HCT116 (cell line): Measurements from ENCODE around the gene HYAL2. TPM values are rescaled to one million over a fixed set of nuclear protein-coding genes. Genes with fewer than 3 reads are reported as not detected.

Experiments
- ATAC-seq: fragments of 200-7000 bp; cut with Tn5 transposase; 2 replicates; pipeline ENCODE4 v1.9.1; 2020; ENCODE audit warnings: mild to moderate bottlenecking, moderate library complexity
- BruUV-seq: library from RNA; stranded (reverse); fragments of 400-500 nt; replicated peaks from 2 replicates; lab custom pipeline; 2021; lab: Mats Ljungman, UMichigan
- CTCF ChIA-PET: fragments of 300-600 bp; sonication (Branson Sonifier 250); formaldehyde crosslinking; loops from one replicate; lab custom pipeline; 2021; ENCODE audit warnings: antibody characterized with exemption; lab: Charles Lee
- POLR2A ChIA-PET: fragments of 300-600, 350-600 bp; sonication (Branson Sonifier 250); formaldehyde crosslinking; loops from one replicate; lab custom pipeline; 2021; ENCODE audit warnings: antibody characterized with exemption; lab: Charles Lee
- RAD21 ChIA-PET, 2 experiments: fragments of 300-600 bp; sonication (Branson Sonifier 250); formaldehyde crosslinking; loops; one replicate each; lab custom pipeline; 2023; ENCODE audit warnings: low total read pairs in 2 of 2; ENCODE audit not compliant: uncharacterized antibody in 2 of 2, unreplicated experiment in 2 of 2, low non-redundant PET in 1 of 2; lab: Charles Lee
- DNase-seq: peaks from one replicate; pipeline ENCODE4 v3.0.0-alpha.2; 2010; ENCODE audit warnings: low read depth, low spot score
- H2AFZ ChIP-seq: fragments of 200-600 bp; shearing (Covaris generic), sonication (generic); 2 replicates; pipeline ENCODE4 v1.6.1; 2017; ENCODE audit warnings: low read depth, mixed run types, mixed read lengths, antibody characterized with exemption, low read length; ENCODE audit not compliant: poor library complexity, severe bottlenecking
- H3K27ac ChIP-seq: 2 replicates; pipeline ENCODE4 v1.5.1; 2012; ENCODE audit warnings: low read depth, low read length
- H3K27me3 ChIP-seq: fragments of 200-600 bp; sonication (generic); 2 replicates; pipeline ENCODE4 v1.6.1; 2016; ENCODE audit warnings: mixed run types, low read length, mixed read lengths; ENCODE audit not compliant: insufficient read depth
- H3K36me3 ChIP-seq, 2 experiments: fragments of 200-500 bp in 1 of 2; fragments of 200-600 bp in 1 of 2; sonication (Bioruptor generic) in 1 of 2; sonication (generic) in 1 of 2; 2 replicates each; pipeline versions ENCODE4 v1.5.1 to v1.6.1; 2014 to 2016; ENCODE audit warnings: low read length in 2 of 2, inconsistent platforms in 1 of 2, mixed read lengths in 1 of 2, mixed run types in 1 of 2; ENCODE audit not compliant: insufficient read depth in 2 of 2, control insufficient read depth in 1 of 2
- H3K4me1 ChIP-seq, 2 experiments: fragments of 200-600 bp in 1 of 2; sonication (generic) in 1 of 2; 2 replicates each; pipeline versions ENCODE4 v1.5.1 to v1.6.1; 2012 to 2017; ENCODE audit warnings: low read length in 2 of 2, inconsistent platforms in 1 of 2, mild to moderate bottlenecking in 1 of 2, mixed read lengths in 1 of 2, mixed run types in 1 of 2, moderate library complexity in 1 of 2; ENCODE audit not compliant: insufficient read depth in 2 of 2, control insufficient read depth in 1 of 2
- H3K4me2 ChIP-seq: fragments of 200-600 bp; sonication (generic); 2 replicates; pipeline ENCODE4 v1.6.1; 2017; ENCODE audit warnings: mixed run types, low read length, mixed read lengths
- H3K4me3 ChIP-seq, 2 experiments: fragments of 200-600 bp in 1 of 2; sonication (generic) in 1 of 2; replicated peaks in 1 of 2; 2 replicates each; pipeline ENCODE4 v1.5.1; 2011 to 2016; ENCODE audit warnings: low read length in 2 of 2, control low read depth in 1 of 2, low read depth in 1 of 2, mild to moderate bottlenecking in 1 of 2, mixed read lengths in 1 of 2, mixed run types in 1 of 2
- H3K79me2 ChIP-seq: fragments of 200-600 bp; sonication (generic); 2 replicates; pipeline ENCODE4 v1.6.1; 2017; ENCODE audit warnings: mild to moderate bottlenecking, mixed run types, low read length, moderate library complexity, mixed read lengths; ENCODE audit not compliant: insufficient read depth
- H3K9ac ChIP-seq: fragments of 200-600 bp; sonication (generic); 2 replicates; pipeline ENCODE4 v1.6.1; 2016; ENCODE audit warnings: low read length, mixed read lengths
- H3K9me2 ChIP-seq: fragments of 200-600 bp; sonication (generic), shearing (Covaris generic); 2 replicates; pipeline ENCODE4 v1.6.1; 2017; ENCODE audit warnings: mixed run types, mild to moderate bottlenecking, moderate library complexity; ENCODE audit not compliant: insufficient read depth
- H3K9me3 ChIP-seq, 2 experiments: fragments of 200-500 bp in 1 of 2; fragments of 200-600 bp in 1 of 2; sonication (Bioruptor generic) in 1 of 2; sonication (generic) in 1 of 2; 2 replicates each; pipeline ENCODE4 v1.6.1; 2014 to 2017; ENCODE audit warnings: low read length in 2 of 2, mixed read lengths in 2 of 2, inconsistent platforms in 1 of 2, low read depth in 1 of 2, mild to moderate bottlenecking in 1 of 2, mixed run types in 1 of 2, moderate library complexity in 1 of 2; ENCODE audit not compliant: control insufficient read depth in 1 of 2, insufficient read depth in 1 of 2
- H4K20me1 ChIP-seq: fragments of 200-600 bp; sonication (generic), shearing (Covaris generic); 2 replicates; pipeline ENCODE4 v1.6.1; 2017; ENCODE audit warnings: mixed run types, mild to moderate bottlenecking, moderate library complexity; ENCODE audit not compliant: insufficient read depth
- ATF3 ChIP-seq: IDR thresholded peaks from 2 replicates; pipeline ENCODE4 v1.6.1; 2012
- CBX3 ChIP-seq: IDR thresholded peaks from 2 replicates; pipeline ENCODE4 v1.6.1; 2012; ENCODE audit warnings: low read depth
- CEBPB ChIP-seq: IDR thresholded peaks from 2 replicates; pipeline ENCODE4 v1.6.1; 2012; ENCODE audit warnings: low read depth
- CTCF ChIP-seq, 3 experiments: fragments of 200-600 bp in 1 of 3; sonication (generic) in 1 of 3; IDR thresholded peaks in 2 of 3; conservative IDR thresholded peaks in 1 of 3; 2 replicates each; pipeline ENCODE4 v1.5.1; 2012 to 2017; ENCODE audit warnings: low read depth in 2 of 3, low read length in 2 of 3, antibody characterized with exemption in 1 of 3, borderline replicate concordance in 1 of 3, control low read depth in 1 of 3, mild to moderate bottlenecking in 1 of 3, mixed read lengths in 1 of 3, mixed run types in 1 of 3, moderate library complexity in 1 of 3; ENCODE audit not compliant: insufficient read depth in 1 of 3
- EGR1 ChIP-seq: IDR thresholded peaks from 2 replicates; pipeline ENCODE4 v1.6.1; 2012; ENCODE audit warnings: low read depth
- EZH2 ChIP-seq: fragments of 200-600 bp; sonication (generic); IDR thresholded peaks from 2 replicates; pipeline ENCODE4 v1.6.1; 2017; ENCODE audit warnings: antibody characterized with exemption, mixed run types
- MAX ChIP-seq: IDR thresholded peaks from 2 replicates; pipeline ENCODE4 v1.6.1; 2012
- POLR2A ChIP-seq: IDR thresholded peaks from 2 replicates; pipeline ENCODE4 v1.7.0; 2011; ENCODE audit warnings: borderline replicate concordance; ENCODE audit not compliant: insufficient read depth, insufficient read length; ENCODE audit errors: extremely low read depth
- POLR2AphosphoS5 ChIP-seq: IDR thresholded peaks from 2 replicates; pipeline ENCODE4 v1.6.1; 2011; ENCODE audit warnings: mild to moderate bottlenecking, low read depth, low read length, moderate library complexity
- SP1 ChIP-seq: IDR thresholded peaks from 2 replicates; pipeline ENCODE4 v1.6.1; 2012; ENCODE audit warnings: low read depth
- ZFX ChIP-seq: fragments of 450-650 bp; IDR thresholded peaks from 2 replicates; pipeline ENCODE4 v1.6.1; 2017
- ZNF274 ChIP-seq: fragments of 200-500 bp; sonication (Bioruptor generic); IDR thresholded peaks from 2 replicates; pipeline ENCODE4 v1.6.1; 2014; ENCODE audit warnings: mild to moderate bottlenecking, low read depth, low read length, inconsistent platforms
- intact Hi-C: fragments of 100-400 bp; cut with micrococcal nuclease; formaldehyde crosslinking; loops from 2 replicates; pipeline ENCODE4 v1.10.0; 2022
- total RNA-seq: library from RNA; stranded (reverse); gene quantifications from one replicate; pipeline ENCODE4 v1.2.1, GENCODE V29; 2021; ENCODE audit not compliant: unreplicated experiment

The HYAL2 gene
- total RNA-seq, 1 experiment from 2014 or later = 42.2 TPM

DNA sequence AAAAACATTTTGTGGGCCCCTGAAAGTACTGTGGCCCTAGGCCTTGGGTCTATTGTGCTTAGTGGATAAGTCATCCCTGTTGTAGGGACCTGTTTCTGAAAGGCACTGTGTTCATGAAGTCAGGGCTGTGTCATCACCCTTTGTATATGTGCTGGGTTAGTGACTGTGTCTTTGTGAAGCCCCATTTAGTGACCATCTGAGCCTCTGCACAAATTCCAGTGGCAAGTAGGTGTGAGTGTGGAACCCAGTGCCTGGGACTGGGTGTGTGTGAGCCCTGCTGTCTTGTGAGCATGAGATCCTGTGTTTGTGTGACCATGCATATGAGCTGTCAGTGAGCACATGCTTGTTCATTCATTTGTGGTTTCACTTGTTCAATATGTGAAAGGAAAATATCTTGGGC, 17.9 kb downstream of the HYAL2 start:
- Histone ChIP-seq H3K36me3 (no peaks in the 10 kb centered on the region), H3K27ac (no peak overlapping the region), H3K27me3 (no peaks in the 10 kb centered on the region), H4K20me1 (no peaks in the 10 kb centered on the region), H2AFZ (no peak overlapping the region), H3K4me3 (no peak overlapping the region), H3K9me2 (no peaks in the 10 kb centered on the region), H3K9ac (0 out of 2 replicates have a peak overlapping the region, but pooled peaks have one; percentile 19), H3K4me1 (peaks cover 25 to 49% of the 10 kb centered on the region in 2 experiments), H3K4me2 (peak overlapping the region; percentile 17; the same call in 1 of the 2 replicates), H3K9me3 (no peaks in the 10 kb centered on the region), H3K79me2 (no peaks in the 10 kb centered on the region)
- BruUV-seq = no TSS peak
- ChIA-PET CTCF (no interaction called here), POLR2A (no interaction called here), RAD21 (no interaction called here)
- ATAC-seq (no peak), DNase-seq (no peak)
- TF ChIP-seq ATF3 (no peak), EGR1 (no peak), MAX (no peak), CEBPB (no peak), SP1 (no peak), ZNF274 (no peak), EZH2 (no peak)
- intact Hi-C loops = no loop called here

DNA sequence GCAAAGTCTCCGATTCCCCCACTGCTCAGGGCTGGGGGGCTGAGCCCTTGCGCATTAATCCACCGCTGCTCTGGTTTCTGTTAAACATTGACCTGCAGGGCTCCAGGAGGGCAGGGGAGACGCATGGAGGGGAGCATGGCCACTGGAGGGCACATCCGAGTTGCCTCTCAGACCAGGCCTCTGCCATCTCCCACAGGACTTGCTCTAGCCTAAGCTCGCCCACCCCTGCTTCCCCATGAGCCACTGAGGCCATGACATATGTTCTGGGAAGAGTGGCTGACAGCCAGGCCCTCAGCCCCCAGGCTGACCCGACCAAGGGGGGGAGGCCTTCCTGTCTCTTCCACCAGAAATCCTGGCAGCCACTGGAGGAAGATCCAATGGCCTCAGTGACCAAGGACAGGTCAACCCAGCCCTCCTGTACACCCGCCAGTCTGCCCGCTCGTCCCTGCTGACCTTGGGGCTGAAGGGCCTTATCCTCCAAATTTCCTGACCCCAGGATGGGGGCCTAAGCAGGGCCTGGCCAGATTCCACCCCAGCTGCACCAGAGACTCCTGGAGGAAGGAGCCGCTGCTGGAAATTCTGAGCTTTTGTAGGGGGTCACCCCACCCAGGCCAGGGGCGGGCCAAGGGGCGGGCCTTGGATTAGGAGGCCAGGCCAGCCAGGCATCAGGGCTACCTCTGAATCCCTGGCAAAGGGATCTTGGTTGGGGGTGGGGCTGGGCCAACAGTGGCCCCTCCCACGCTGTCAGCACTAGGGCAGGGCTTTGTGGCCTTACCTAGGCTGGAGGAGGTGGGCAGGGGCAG, 19.3 kb downstream of the HYAL2 start, which contains the start of gene HYAL1:
Gene HYAL1 (minus strand): TSS at position 562 of the 803 bp plus-strand sequence. CDS start 618 bp downstream, outside the sequence.
- Histone ChIP-seq H3K27ac (peak within 1 kb of the TSS; percentile 70), H3K4me3 (peak within 1 kb of the TSS; percentile 27 to 37), H3K9me2 (no peaks in the 10 kb centered on the region), H3K79me2 (peaks cover 3% of the 10 kb centered on the region; the same call in 1 of the 2 replicates), H2AFZ (no peak within 1 kb of the TSS), H3K36me3 (no peaks in the 10 kb centered on the region), H3K27me3 (no peaks in the 10 kb centered on the region), H3K4me2 (peak within 1 kb of the TSS; percentile 72), H4K20me1 (no peaks in the 10 kb centered on the region), H3K9me3 (no peaks in the 10 kb centered on the region), H3K4me1 (peaks cover 21 to 47% of the 10 kb centered on the region in 2 experiments), H3K9ac (peak within 1 kb of the TSS; percentile 49)
- TSS peak; percentile 65 for BruUV-seq
- ATAC-seq = peak; percentile 41
- peak; percentile 61 for DNase-seq
- intact Hi-C loops = loop anchor here (1.0 kb wide), 1 partner anchor 21 kb away; no protein-coding TSS in a partner anchor
- TF ChIP-seq CBX3 (no peak), POLR2A (peak; percentile 30), ZFX (no peak), POLR2AphosphoS5 (peak; percentile 83), CTCF (IDR thresholded peaks at IDR 0.05 in 2 of 3, conservative IDR thresholded peaks at IDR 0.05 in 1 of 3; ENCODE audit: borderline replicate concordance in 1 of 3, insufficient read depth in 1 of 3, low read depth in 2 of 3, low read length in 2 of 3) (peak in 2 of 3 experiments; percentile 35 to 46; a peak in 4 of 6 replicates)
- CTCF ChIA-PET = interaction anchor here (0.6 to 2.7 kb wide), 4 partner anchors 14 to 39 kb away, joined by 3 to 14 read pairs (median 6); no protein-coding TSS in a partner anchor
- RAD21 ChIA-PET = interaction anchor here in 1 of 2 experiments (0.6 kb wide), 1 partner anchor 21 kb away, joined by 3 read pairs; no protein-coding TSS in a partner anchor
- POLR2A ChIA-PET = interaction anchor here (0.9 to 1.4 kb wide), 3 partner anchors 11 to 14 kb away, joined by 4 to 5 read pairs (median 4); partner anchors contain the start of gene IFRD2
